SIG-M5 treated with dmso at 0.1 percent for 504 hours (cell line): Measurements from ENCODE around the gene GMPPA.

Experiments
- DNase-seq: peaks from one replicate; lab custom pipeline; 2025; ENCODE audit not compliant: unreplicated experiment; lab: John Stamatoyannopoulos, UW

The GMPPA gene

DNA sequence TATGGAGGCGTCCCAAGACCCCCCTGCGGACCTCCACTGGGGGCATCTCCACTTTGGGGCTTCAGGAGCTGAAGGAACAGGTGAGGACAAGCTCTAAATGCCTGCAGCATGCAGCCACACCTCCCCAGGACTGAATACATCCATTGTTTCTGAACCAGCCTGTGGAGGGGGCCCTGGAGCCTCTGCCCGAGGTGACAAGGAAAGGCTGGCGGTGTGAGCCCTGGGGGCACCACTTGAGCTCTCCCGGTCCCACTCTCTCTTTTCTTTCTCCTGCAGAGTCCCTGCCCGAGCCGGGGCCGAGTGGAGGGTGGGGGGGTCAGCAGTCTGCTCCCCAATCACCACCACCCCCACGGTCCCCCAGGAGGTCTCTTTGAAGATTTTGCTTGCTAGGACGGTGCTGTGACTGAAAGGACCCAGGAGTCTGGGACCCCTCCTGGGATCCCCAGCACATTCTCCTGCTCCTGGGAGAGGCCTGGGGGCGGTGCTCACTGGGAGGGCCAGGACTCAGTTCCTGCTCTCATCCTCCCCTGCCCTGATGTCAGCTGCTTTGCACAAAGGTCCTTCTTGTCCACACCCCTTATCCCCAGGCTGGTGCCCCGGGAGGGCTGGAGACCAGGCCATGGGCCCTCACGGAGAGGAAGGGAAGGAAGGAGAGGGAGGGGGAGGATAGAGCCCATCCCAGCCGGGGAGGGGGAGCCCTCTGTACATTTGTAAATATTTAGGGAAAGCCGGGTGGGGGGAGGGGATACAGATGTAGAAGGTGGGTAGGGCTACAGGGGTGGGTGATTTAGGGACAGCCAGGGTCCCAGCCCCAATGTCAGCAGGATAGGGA lies 39.2 kb downstream of the GMPPA start:
- no peak for DNase-seq

DNA sequence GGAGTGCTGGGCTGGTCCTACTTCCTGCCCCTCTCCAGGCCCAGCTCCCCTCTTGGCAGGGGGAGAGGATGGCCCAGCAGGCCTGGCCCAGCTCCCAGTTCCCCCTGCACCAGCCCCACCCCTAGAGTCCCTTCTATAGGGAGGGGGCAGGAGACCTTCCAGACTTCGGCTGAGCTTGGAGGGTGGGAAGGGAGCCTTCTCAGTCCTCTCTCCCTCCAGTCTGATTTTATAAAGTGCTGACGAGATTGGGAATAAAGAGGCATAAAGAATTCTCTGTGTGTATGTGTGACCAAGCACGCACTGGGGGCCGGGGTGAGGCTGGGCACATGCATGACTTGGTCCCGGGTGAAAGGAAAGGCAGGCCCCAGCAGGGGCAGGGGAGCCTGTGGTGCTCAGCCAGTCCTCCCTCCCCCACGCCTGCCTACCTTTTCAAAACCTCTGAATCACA lies 39.8 kb downstream of the GMPPA start:
- no peak for DNase-seq

GRCh38 chr2:219538956-219539788 lies 40.5 kb downstream of the GMPPA start:
- no peak for DNase-seq

DNA sequence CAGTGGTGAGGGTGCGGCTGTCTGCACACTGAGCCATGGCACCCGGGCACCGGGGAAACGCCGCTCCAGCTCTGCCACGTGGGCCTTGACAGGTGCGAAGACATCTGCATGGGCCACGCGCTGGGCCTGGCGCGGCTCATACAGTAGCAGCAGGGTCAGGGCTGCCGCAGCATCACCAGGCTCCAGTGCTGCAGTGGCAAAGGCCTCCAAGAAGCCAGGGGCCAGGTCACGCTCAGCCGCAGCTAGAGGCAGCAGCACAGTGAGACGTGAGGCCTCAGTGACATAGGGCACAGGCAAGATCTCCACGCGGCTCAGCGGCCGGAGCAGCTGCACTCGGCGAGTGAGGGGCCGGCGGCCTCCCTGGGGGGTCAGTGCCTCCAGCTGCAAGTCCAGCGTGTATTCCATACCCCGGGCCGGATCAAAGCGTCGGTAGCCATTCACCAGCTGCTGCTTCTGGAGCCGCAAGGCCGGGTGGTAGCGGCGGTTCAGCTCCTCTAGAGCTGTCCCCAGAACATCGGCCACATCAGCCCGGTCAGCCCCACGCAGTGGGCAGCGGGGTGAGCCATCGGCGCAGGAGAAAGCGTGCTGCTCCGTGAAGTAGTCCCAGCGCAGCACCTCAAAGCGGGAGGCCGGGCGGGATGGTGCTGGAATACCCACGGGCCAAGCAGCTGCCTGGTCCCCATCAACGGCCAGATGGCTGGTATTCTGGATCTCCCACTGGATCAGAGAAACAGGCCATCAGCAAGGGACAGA lies 41.4 kb downstream of the GMPPA start:
- no peak for DNase-seq

- no peak for DNase-seq
Observed at GRCh38 chr2:219540784-219541504, 42.3 kb downstream of the GMPPA start.

DNA sequence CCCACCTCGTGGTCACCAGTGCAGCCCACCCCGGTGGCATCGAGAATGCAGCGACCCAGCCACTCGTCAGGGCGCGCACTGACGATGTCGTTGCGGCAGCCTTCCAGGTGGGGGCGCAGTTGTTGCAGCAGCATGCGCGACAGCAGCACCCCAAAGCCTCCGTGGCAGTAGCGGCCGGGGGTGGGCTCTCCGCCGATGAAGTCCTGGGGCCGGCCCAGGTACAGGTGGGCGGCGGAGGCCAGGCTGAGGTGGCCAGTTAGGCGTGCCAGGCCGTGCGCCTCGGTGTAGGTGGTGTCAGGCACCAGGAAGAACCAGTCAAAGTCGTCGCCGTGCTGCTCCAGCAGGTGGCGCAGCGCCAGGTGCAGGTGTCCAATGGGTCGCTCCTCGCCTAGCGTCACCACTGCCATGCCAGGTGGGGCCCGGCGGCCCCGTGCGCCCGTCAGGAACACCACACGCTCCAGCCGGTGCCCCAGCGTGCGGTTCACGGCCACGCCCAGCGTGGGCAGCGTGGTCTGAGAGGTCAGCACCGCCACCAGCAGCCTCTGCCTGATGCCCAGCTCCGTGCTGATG lies 43.0 kb downstream of the GMPPA start:
- peak; percentile 66 for DNase-seq

- DNase-seq: no peak
Observed at GRCh38 chr2:219542931-219543595, 44.4 kb downstream of the GMPPA start.

GRCh38 chr2:219543596-219544358 lies 45.1 kb downstream of the GMPPA start, which contains the start of the genes CHPF and TMEM198:
TSS of gene CHPF (minus strand) at chr2:219543809. CDS start at chr2:219543538, 271 bp downstream.
TSS of gene TMEM198 (plus strand) at chr2:219544028. CDS start at chr2:219544728, 700 bp downstream.
- peak; percentile 93 for DNase-seq

- DNase-seq: no peak
Observed at GRCh38 chr2:219544567-219544966, 45.9 kb downstream of the GMPPA start.

GRCh38 chr2:219545295-219545942 lies 46.7 kb downstream of the GMPPA start:
- DNase-seq: no peak

- DNase-seq: no peak
Observed at GRCh38 chr2:219545943-219546352, 47.3 kb downstream of the GMPPA start.

- DNase-seq: no peak
Observed at GRCh38 chr2:219547621-219548020, 48.9 kb downstream of the GMPPA start.

GRCh38 chr2:219548990-219549389 lies 50.3 kb downstream of the GMPPA start:
- no peak for DNase-seq

DNA sequence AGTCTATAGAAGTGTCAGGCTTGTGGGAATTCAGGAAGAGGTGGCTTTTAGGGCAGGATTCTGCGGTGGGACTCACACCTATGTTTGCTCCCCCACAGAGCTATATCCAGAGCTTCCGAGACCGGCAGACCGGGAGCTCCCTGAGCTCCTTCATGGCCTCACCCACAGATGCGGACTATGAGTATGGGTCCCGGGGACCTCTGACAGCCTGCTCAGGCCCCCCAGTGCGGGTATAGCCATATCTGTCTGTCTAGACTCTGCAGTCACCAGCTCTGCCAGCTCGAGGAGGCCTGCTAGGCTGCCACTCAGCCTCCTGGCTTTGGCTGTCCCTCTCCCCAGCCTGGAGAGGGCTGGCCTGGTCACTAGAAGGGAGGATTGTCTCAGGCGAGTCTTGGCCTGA lies 50.9 kb downstream of the GMPPA start:
- no peak for DNase-seq

- no peak for DNase-seq
Observed at GRCh38 chr2:219551441-219552381, 53.0 kb downstream of the GMPPA start.

- DNase-seq: peak; percentile 50
Observed at GRCh38 chr2:219552382-219553167, 53.9 kb downstream of the GMPPA start.

- DNase-seq: no peak
Observed at GRCh38 chr2:219553168-219553417, 54.4 kb downstream of the GMPPA start.
